ENCODE results near the gene DR1. TPM values are rescaled to one million over a fixed set of nuclear protein-coding genes. Genes with fewer than 3 reads are reported as not detected.
"Not testable (repeated sequence)": the region's sequence is repeated elsewhere in the genome, so short reads cannot be mapped to it uniquely, and the experiment has no call there.

Gene DR1
- total RNA-seq, 1 experiment from 2014 or later, result 27.7 TPM

GRCh38 chr1:93384656-93385055 is 38.9 kb downstream of the DR1 start:
- DNase-seq (ENCODE audit: low spot score), result no peak

- DNase-seq (ENCODE audit: low spot score), result not testable (repeated sequence)
Observed at GRCh38 chr1:93386268-93386667, 40.6 kb downstream of the DR1 start.

- DNase-seq (ENCODE audit: low spot score), result no peak
Observed at GRCh38 chr1:93394514-93394913, 48.8 kb downstream of the DR1 start.

GRCh38 chr1:93395195-93395594 is 49.5 kb downstream of the DR1 start:
- no peak for DNase-seq (ENCODE audit: low spot score)

- DNase-seq (ENCODE audit: low spot score), result no peak
Observed at GRCh38 chr1:93399781-93400180, 54.1 kb downstream of the DR1 start.

- no peak for DNase-seq (ENCODE audit: low spot score)
Observed at GRCh38 chr1:93408203-93408602, 62.5 kb downstream of the DR1 start.

GRCh38 chr1:93411000-93411399 is 65.3 kb downstream of the DR1 start:
- no peak for DNase-seq (ENCODE audit: low spot score)

GRCh38 chr1:93414749-93415148 is 69.0 kb downstream of the DR1 start:
- DNase-seq (ENCODE audit: low spot score), result no peak

- no peak for DNase-seq (ENCODE audit: low spot score)
Observed at GRCh38 chr1:93415296-93415695, 69.6 kb downstream of the DR1 start.

GRCh38 chr1:93416183-93416582 is 70.5 kb downstream of the DR1 start:
- no peak for DNase-seq (ENCODE audit: low spot score)

Other genes with a start within 250 kb of the DR1 start
- 31.7 and 36.6 TPM in 2 replicates for gene TMED5, start 165.5 kb upstream of the DR1 start, total RNA-seq (2014; rRNA removed; shearing (Covaris generic))
- gene CCDC18, start 165.2 kb upstream of the DR1 start, total RNA-seq (2014; rRNA removed; shearing (Covaris generic)), result 2.3 and 3.3 TPM in 2 replicates
- gene FNBP1L, start 102.2 kb downstream of the DR1 start, total RNA-seq (2014; rRNA removed; shearing (Covaris generic)), result 13.3 and 14.9 TPM in 2 replicates

Measured in H4 (cell line).